GM18868 (cell line): Measurements from ENCODE around the gene PDCD2L.
"Not testable (repeated sequence)": the region's sequence is repeated elsewhere in the genome, so short reads cannot be mapped to it uniquely, and the experiment has no call there.

ENCODE experiments used
- ATAC-seq: cut with Tn5 transposase; IDR thresholded peaks from one replicate; pipeline ENCODE4 v1.9.1; 2021; ENCODE audit warnings: mild to moderate bottlenecking, moderate library complexity; ENCODE audit not compliant: unreplicated experiment

PDCD2L gene

DNA sequence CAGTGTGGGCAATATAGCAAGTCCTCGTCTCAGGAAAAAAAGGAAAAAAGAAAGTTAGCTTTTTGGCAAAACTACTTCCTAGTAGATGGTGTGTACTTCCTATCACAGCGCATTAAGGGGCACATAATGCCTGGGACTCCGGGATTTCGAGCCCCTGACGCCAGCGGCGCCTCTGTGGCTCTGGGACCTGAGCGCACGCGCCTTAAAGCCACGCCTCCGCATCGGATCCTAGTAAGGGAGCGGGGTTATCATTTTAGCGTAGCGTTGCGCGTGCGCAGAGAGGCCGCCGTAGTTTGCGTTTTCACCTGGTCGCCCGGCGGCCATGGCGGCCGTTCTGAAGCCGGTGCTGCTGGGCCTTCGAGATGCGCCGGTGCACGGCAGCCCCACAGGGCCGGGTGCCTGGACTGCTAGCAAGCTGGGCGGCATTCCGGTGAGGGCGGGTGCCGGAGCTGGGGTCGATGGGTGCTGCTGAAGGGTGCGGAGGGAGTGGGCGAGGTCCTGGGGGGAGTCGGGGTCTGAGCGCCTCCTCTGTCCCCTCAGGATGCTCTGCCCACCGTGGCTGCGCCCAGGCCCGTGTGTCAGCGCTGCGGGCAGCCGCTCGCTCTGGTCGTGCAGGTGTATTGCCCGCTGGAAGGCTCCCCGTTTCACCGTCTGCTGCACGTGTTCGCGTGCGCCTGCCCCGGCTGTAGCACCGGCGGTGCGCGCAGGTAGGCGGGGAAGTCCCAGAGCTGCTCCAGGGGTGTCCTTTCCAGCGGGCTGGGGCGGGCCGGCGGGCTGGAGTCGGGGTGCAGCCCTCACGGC lies at the start of gene PDCD2L:
PDCD2L (plus strand) TSS at position 291 of the 801 bp plus-strand sequence; CDS start at position 323, 32 bp downstream.
- peak; percentile 81 for ATAC-seq

DNA sequence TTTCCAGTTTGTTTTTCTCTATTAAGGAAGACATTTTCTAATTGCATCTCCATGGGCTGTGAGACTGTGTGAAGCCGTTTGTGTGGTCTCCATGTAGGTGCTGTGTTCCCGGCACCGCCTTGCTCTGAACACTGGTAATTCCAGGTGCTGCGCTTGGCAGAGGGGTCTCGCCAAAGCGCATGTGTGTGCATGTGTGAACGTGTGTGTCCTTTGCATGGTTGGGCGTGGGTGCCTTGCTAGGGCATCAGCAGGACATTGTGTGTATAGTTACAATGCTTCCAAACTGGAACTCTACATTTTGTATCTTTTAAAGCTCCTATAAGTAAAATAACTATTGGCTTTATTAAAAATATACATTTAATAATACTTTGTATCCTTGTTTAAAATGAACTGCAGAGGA lies 49.0 kb upstream of the PDCD2L start:
- ATAC-seq = no peak

GRCh38 chr19:34356875-34357274 lies 47.3 kb upstream of the PDCD2L start:
- no peak for ATAC-seq

- ATAC-seq = no peak
These were observed 46.8 kb upstream of the PDCD2L start for GRCh38 chr19:34357431-34357830.

DNA sequence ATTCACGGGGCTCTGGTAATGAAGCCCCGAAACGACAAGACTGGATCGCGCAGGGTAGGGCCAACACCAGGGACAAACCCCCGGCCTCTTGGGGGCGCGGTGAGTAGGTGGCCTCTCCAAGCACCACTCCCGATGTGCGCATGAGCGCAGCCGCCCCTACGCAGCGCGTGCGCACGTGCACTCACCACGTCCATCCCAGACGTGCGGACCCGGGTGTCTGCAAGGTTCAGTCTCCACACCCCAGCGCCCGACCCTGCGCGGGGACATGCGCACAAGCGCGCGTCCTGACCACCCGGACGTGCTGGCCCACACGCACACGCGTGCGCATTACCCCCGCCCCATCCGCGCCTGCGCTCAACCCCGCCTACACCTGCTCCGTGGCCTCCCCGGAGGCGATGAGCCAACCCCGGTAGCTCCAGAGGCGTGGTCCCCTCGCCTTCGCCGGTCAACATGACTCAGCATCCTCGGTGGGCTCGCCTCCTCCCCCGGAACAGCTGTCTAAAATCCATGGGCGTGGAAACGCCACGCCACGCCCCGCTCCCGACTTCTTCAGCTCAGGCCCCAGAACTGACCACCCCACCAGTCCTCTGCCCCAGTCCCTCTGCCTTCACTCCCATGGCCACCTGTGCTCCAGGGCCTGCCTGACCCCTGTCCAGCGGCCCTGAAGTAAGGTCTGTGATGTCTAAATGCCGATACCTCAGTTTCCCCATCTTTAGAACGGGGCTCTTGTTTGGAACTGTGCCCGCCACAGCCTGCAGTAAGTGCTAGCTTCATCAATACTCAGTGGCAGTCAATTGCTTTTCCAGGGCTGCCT lies 44.9 kb upstream of the PDCD2L start:
- peak; percentile 87 for ATAC-seq

DNA sequence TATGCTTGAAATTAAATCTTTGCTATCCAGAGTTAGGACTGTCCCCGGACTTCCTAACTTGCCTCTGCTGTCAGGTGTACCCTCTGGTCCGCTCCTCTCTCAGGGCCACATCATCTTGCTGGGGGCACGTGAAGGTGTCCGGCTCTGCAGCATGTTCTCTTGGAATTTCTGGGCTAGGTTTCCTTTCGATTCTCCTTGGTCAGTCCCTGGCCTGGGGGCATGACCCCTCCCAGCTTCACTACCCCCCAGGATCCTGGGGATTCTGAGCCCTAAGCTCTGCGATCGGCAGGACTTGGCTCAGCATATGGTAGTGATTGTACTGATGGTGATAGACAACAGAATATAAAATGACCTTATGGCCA lies 44.3 kb upstream of the PDCD2L start:
- ATAC-seq = no peak

DNA sequence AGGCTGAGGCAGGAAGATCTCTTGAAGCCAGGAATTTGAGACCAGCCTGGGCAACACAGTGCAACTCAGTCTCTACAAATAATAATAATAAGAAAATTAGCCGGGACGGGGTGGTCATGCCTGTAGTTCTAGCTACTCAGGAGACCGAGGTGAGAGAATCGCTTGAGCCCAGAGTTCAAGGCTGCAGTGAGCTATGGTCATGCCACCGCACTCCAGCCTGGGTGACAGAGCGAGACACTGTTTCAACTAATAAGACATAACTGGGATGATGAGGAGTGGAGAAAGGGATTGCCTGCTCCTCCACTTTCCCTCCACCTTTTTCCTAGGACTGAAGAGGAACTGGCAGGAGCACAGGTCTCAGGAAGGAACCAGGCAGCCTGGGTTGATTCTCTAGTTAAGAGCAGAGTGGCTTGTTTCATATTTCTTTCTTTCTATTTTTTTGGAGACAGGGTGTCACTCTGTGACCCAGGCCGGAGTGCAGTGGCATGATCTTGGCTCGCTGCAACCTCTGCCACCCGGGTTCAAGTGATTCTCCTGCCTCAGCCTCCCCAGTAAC lies 43.8 kb upstream of the PDCD2L start:
- ATAC-seq = no peak

GRCh38 chr19:34362679-34363069 lies 41.5 kb upstream of the PDCD2L start:
- ATAC-seq = no peak

DNA sequence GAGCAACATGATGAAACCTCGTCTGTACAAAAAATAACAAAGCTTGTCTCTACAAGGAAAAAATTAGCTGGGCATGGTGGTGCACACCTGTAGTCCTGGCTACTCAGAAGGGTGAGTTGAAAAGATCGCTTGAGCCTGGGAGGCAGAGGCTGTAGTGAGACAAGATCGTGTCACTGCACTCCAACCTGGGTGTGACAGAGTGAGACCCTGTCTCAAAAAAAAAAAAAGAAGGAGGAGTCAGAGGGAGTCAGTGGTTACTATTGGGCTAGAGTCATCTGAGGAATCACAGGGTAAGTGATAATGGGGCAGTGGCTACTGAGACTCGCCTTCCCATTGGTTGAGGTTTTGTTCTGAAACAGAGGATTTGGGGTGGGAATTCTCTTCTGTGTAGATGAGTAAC lies 41.1 kb upstream of the PDCD2L start:
- ATAC-seq = no peak

- no peak for ATAC-seq
These were observed 40.3 kb upstream of the PDCD2L start for GRCh38 chr19:34363930-34364329.

DNA sequence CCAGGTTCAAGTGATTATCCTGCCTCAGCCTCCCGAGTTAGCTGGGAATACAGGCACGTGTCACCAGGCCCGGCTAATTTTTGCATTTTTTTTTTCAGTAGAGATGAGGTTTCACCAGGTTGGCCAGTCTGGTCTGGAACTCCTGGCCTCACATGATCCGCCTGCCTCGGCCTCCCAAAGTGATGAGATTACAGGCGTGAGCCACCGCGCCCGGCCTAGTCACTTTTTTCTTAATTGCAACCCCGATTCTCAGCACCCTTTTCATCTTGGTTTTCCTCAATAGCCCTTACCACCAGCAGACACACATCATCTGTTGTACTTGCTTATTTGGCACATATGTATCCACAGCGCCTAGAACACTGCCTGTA lies 39.8 kb upstream of the PDCD2L start:
- ATAC-seq = no peak

DNA sequence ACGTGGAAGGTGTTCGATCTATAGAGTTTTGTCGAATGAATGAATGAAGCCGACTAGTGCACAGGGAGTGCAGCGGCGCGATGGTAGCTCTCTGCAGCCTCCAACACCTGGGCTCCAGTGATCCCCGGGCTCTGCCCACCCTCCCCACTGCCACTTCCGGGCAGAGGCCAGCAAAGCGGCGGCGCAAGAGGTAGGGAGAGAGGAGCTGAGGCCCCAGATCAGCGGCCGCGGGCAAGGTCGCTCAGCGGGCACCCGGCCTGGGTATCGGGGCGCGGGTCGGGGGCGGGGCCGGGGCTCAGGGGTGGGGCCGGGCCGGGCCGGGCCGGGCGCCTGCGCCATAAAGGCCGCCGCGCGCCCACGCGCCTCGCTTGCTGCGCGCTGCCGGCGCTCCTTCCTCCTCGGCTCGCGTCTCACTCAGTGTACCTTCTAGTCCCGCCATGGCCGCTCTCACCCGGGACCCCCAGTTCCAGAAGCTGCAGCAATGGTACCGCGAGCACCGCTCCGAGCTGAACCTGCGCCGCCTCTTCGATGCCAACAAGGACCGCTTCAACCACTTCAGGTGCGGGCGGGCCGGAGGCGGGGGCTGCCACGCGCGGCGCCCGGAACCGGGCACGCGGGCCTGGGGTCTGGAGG lies 39.3 kb upstream of the PDCD2L start, which contains the start of gene GPI:
GPI (plus strand) TSS at position 367 of the 633 bp plus-strand sequence; CDS start at position 438, 71 bp downstream.
- ATAC-seq = peak; percentile 74

DNA sequence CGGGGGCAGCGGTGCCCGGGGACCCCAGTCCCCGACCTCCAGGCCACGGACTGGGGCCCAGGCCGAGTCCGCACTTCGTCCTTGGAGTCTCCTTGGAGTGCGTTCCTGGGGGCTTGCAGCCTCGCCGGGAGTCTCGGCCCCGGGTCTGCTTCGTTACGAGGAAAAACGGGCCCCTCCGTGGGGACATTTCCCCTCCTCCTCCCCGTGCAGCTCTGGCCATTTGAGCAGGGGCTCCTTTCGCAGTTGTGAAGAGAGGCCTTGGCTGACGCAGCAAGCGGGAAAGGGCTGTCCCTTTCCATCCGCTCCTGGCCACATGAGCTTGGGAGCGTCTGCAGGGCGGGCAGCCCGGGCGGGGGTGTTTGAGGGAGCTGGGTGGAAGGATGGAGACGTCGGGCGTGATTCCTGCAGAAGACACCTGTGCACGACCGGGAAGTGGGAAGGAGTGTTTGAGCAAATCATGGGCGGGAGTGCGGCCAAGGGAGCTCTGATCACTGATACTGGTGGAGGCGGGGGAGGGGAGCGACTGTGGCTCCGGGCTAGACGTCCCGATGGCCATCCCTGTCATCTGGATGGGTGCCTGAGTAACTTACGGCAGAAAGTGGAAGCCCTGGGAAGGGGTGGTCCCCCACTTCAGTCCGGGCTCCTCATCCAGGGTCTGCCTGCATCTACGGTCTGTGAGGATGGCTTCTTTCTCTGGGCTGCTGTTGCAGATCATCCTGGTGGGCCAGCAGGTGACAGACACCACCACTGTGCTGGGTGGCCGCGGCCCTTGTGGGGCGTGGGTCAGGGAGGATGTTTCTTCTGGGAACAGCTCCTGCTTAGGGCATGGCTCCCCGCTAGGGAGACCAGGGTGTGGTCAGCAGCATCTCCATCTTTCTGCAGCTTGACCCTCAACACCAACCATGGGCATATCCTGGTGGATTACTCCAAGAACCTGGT lies 38.5 kb upstream of the PDCD2L start:
- ATAC-seq = no peak

DNA sequence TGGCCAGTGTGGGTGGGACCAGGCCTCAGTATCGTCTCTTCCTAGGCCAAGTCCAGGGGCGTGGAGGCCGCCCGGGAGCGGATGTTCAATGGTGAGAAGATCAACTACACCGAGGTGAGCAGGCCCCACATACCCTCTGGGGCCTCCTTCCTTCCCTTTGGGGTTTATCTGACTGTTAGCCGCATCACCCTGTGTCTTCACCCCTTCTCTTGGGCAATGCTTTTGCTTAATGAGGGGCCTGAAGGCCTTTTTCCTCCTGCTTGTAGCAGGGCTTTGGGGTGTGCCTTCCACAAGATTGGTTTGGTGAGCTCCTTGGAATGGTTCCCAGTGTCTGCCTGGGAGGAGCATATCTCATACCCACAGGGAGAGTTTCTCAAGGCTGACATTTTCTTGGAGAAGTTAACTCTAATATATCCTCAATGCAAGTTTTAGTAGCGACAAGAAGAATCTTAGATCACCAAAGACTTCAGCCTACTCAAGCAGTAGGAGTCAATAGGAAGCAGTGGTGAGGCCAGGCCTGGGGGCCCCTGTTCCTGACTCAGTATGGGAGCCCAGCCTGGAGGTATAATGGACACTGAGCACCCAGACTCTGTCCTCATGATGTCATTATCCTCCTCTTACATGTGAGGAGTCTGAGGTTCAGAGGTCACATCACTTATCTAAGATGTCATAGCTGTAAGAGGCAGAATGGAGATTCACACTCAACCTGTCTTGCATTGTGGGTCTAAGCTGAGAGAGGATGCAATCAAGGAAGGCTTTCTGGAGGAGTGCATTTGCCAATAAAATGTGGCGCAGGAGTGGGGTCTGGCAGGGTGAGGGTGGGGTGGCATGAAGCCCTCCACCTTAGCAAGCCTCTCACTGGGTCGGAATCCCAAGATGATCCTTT lies 37.2 kb upstream of the PDCD2L start:
- ATAC-seq = no peak

DNA sequence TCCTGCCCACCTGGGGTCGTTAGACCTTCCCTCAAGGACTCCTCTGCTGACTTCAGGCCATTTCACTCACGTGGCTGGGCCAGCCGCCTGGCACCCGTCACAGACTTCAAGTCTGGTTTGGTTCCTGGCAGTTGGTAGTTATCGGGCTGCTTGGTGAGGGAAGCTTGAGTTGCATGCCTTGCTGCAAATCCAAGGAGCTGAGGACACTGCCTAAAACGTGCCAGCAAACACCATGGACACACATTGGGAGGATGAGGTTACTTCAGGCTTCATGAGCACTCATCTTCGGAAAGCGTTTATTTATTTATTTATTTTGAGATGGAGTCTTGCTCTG lies 36.6 kb upstream of the PDCD2L start:
- no peak for ATAC-seq

GRCh38 chr19:34368338-34368737 lies 35.9 kb upstream of the PDCD2L start:
- no peak for ATAC-seq

- not testable (repeated sequence) for ATAC-seq
These were observed 35.0 kb upstream of the PDCD2L start for GRCh38 chr19:34369166-34369565.

GRCh38 chr19:34370117-34370516 lies 34.1 kb upstream of the PDCD2L start:
- ATAC-seq = no peak

GRCh38 chr19:34370983-34371382 lies 33.2 kb upstream of the PDCD2L start:
- ATAC-seq = no peak
